GM10248 (cell line): ENCODE data around the gene NRN1L.
A peak's percentile ranks its signal among the peaks of the same experiment; 100 is the strongest.

Source experiments
- CTCF ChIA-PET: fragments of 300-600 bp; sonication (Branson Sonifier 250); formaldehyde crosslinking; extraction: SDS; loops from one replicate; lab custom pipeline; 2021; ENCODE audit warnings: antibody characterized with exemption; lab: Yijun Ruan, JAX
- POLR2A ChIA-PET: fragments of 350-650 bp; sonication (Branson Sonifier 250); formaldehyde crosslinking; extraction: SDS; loops from one replicate; lab custom pipeline; 2020; ENCODE audit warnings: antibody characterized with exemption; lab: Yijun Ruan, JAX
- DNase-seq: peaks from one replicate; pipeline ENCODE4 v3.0.0; 2012; ENCODE audit errors: extremely low spot score
- TF ChIP-seq, protein P1 (sequence below): IDR thresholded peaks from 2 replicates; pipeline ENCODE4 v1.5.1; 2012; ENCODE audit warnings: mild to moderate bottlenecking, low read depth; ENCODE audit errors: extremely low read depth, missing control alignments, control extremely low read depth

NRN1L gene

DNA sequence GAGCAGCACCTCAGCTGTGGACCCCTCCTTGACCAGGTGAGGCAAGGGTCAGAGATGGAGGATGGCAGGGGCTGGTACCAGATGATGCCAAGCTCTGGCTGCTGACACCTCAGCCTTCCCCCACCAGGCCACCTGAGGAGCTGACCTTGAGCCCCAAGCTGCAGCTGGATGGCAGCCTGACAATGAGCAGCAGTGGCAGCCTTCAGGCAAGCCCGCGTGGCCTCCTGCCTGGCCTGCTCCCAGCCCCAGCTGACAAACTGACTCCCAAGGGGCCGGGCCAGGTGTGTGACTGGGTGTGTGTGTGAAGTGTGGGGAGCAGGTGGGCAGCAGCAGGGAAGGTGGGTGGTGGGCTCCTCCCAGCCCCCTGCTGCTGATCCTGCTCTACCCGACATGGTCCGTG lies 4.7 kb upstream of the NRN1L start:
- ChIA-PET CTCF (interaction anchor here (0.9 to 1.5 kb wide), 2 partner anchors 10 to 13 kb away, joined by 3 to 4 read pairs; no protein-coding TSS in a partner anchor), POLR2A (no interaction called here)
- DNase-seq: no peak
- TF ChIP-seq, protein P1, sequence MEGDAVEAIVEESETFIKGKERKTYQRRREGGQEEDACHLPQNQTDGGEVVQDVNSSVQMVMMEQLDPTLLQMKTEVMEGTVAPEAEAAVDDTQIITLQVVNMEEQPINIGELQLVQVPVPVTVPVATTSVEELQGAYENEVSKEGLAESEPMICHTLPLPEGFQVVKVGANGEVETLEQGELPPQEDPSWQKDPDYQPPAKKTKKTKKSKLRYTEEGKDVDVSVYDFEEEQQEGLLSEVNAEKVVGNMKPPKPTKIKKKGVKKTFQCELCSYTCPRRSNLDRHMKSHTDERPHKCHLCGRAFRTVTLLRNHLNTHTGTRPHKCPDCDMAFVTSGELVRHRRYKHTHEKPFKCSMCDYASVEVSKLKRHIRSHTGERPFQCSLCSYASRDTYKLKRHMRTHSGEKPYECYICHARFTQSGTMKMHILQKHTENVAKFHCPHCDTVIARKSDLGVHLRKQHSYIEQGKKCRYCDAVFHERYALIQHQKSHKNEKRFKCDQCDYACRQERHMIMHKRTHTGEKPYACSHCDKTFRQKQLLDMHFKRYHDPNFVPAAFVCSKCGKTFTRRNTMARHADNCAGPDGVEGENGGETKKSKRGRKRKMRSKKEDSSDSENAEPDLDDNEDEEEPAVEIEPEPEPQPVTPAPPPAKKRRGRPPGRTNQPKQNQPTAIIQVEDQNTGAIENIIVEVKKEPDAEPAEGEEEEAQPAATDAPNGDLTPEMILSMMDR: no peak

DNA sequence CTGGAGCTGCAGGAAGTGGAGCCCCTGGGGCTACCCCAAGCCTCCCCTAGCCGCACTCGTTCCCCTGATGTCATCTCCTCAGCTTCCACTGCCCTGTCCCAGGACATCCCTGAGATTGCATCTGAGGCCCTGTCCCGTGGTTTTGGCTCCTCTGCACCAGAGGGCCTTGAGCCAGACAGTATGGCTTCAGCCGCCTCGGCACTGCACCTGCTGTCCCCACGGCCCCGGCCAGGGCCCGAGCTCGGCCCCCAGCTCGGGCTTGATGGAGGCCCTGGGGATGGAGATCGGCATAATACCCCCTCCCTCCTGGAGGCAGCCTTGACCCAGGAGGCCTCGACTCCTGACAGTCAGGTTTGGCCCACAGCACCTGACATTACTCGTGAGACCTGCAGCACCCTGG lies 4.1 kb upstream of the NRN1L start:
- CTCF ChIA-PET: interaction anchor here (0.9 kb wide), 1 partner anchor 13 kb away, joined by 3 read pairs; no protein-coding TSS in a partner anchor
- DNase-seq: no peak
- POLR2A ChIA-PET: no interaction called here
- TF ChIP-seq, protein P1: no peak

DNA sequence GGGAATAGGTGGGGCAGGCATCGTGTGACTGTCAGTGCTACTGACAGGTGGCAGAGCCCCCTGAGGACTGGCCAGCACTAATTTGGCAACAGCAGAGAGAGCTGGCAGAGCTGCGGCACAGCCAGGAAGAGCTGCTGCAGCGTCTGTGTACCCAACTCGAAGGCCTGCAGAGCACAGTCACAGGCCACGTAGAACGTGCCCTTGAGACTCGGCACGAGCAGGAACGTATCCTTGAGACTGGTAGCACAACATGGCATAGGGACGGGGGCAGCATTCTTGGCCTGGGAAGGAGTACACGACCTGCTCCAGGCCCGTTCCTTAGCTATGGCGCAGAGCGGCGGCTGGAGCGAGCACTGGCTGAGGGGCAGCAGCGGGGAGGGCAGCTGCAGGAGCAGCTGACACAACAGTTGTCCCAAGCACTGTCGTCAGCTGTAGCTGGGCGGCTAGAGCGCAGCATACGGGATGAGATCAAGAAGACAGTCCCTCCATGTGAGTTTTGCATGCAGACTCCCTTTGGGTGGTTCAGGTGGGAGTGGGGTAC lies 3.0 kb upstream of the NRN1L start:
- POLR2A ChIA-PET: interaction anchor here (0.9 kb wide), 1 partner anchor 11 kb away, joined by 4 read pairs; the partner anchor contains the start of gene PSKH1
- DNase-seq: no peak
- CTCF ChIA-PET: interaction anchor here (1.0 to 5.7 kb wide), 15 partner anchors 7 to 210 kb away, joined by 3 to 72 read pairs (median 12); partner anchors contain the start of genes DDX28, DUS2, EDC4 and PSKH1
- TF ChIP-seq, protein P1: no peak

DNA sequence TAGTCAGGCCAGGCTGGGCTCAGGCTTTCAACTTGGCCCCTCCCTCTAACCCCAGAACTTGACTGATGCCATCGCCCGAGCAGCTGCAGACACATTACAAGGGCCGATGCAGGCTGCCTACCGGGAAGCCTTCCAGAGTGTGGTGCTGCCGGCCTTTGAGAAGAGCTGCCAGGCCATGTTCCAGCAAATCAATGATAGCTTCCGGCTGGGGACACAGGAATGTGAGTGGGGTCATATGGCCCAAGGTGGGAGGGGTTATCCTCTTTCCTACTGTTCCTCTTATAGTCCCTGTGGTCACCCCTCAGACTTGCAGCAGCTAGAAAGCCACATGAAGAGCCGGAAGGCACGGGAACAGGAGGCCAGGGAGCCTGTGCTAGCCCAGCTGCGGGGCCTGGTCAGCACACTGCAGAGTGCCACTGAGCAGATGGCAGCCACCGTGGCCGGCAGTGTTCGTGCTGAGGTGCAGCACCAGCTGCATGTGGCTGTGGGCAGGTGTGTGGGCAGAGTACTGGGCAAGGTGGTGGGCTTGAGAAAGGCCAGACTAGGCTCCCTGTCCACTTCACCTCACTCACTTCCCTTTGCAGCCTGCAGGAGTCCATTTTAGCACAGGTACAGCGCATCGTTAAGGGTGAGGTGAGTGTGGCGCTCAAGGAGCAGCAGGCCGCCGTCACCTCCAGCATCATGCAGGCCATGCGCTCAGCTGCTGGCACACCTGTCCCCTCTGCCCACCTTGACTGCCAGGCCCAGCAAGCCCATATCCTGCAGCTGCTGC lies 2.1 kb upstream of the NRN1L start:
- TF ChIP-seq, protein P1: no peak
- ChIA-PET CTCF (interaction anchor here (0.9 to 5.7 kb wide), 31 partner anchors 8 to 347 kb away, joined by 3 to 72 read pairs (median 7); partner anchors contain the start of genes DDX28, DUS2, EDC4 and PSKH1), POLR2A (interaction anchor here (0.9 kb wide), 1 partner anchor 10 kb away, joined by 4 read pairs; the partner anchor contains the start of gene PSKH1)
- no peak for DNase-seq

DNA sequence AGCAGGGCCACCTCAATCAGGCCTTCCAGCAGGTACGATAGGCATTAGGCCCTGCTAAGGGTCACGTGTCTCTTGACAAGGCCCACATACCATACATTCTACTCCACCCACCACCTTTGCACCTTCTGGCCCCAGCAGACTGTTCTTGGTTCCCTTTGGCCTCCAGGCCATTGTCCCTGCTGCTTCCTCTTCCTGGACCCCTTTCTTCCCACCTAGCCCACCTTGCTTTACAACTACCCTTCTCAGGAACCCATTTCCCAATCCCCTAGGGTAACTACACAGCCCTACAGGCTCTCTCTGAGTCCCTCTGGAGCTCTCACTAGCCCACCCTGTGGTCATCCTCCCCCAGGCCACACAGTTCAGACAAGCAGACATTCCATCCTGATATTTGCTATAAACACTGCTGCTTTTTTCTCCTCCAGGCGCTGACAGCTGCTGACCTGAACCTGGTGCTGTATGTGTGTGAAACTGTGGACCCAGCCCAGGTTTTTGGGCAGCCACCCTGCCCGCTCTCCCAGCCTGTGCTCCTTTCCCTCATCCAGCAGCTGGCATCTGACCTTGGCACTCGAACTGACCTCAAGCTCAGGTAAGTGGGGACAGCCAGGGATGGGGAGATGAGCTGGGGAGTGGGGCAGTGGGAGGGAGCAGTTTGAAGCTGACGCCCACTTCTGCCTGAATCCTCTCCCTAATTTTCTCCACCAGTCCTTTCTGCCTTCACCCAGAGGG lies 1.4 kb upstream of the NRN1L start:
- TF ChIP-seq, protein P1: no peak
- ChIA-PET POLR2A (no interaction called here), CTCF (interaction anchor here (0.7 to 5.7 kb wide), 52 partner anchors 9 to 347 kb away, joined by 3 to 72 read pairs (median 5); partner anchors contain the start of genes DDX28, DUS2, EDC4 and PSKH1)
- DNase-seq: no peak

DNA sequence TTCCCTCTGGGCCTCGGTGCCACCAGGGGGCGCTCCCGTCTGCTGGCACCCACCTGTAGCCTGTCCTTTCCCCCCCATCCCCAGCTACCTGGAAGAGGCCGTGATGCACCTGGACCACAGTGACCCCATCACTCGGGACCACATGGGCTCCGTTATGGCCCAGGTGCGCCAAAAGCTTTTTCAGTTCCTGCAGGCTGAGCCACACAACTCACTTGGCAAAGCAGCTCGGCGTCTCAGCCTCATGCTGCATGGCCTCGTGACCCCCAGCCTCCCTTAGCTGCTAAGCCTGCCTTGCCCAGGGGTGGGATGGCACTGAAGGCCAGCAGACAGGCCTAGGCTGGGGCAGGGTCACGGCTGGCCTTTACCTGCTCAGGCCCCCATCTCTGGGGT lies 818 bp upstream of the NRN1L start:
- TF ChIP-seq, protein P1: peak; percentile 88
- peak; percentile 85 for DNase-seq
- CTCF ChIA-PET: interaction anchor here (0.7 to 5.7 kb wide), 49 partner anchors 9 to 346 kb away, joined by 3 to 72 read pairs (median 5); partner anchors contain the start of genes DDX28, DUS2, EDC4 and PSKH1
- POLR2A ChIA-PET: no interaction called here
